ENCODE results near the gene SCP2. TPM values are rescaled to one million over a fixed set of nuclear protein-coding genes. Genes with fewer than 3 reads are reported as not detected.

SCP2 gene, protein sequence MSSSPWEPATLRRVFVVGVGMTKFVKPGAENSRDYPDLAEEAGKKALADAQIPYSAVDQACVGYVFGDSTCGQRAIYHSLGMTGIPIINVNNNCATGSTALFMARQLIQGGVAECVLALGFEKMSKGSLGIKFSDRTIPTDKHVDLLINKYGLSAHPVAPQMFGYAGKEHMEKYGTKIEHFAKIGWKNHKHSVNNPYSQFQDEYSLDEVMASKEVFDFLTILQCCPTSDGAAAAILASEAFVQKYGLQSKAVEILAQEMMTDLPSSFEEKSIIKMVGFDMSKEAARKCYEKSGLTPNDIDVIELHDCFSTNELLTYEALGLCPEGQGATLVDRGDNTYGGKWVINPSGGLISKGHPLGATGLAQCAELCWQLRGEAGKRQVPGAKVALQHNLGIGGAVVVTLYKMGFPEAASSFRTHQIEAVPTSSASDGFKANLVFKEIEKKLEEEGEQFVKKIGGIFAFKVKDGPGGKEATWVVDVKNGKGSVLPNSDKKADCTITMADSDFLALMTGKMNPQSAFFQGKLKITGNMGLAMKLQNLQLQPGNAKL
- 10 to 100 TPM; 70.1 to 96.3 (median 85.2) TPM for polyA plus RNA-seq (ENCODE audit: insufficient read length in 10 of 10)
- long read RNA-seq, donor 1, transcript SCP2-207 (5 exons, 894 nt): major isoform, 28 of 42 reads
- long read RNA-seq, donor 1, partial matches to known transcripts: 8 of 42 reads
- long read RNA-seq, donor 1, other reads (novel, unspliced or antisense): 0 of 42 reads
- long read RNA-seq, donor 2, transcript SCP2-207 (5 exons, 894 nt): major isoform, 23 of 30 reads
- long read RNA-seq, donor 2, partial matches to known transcripts: 0 of 30 reads
- long read RNA-seq, donor 2, other reads (novel, unspliced or antisense): 0 of 30 reads
- long read RNA-seq, donor 3: 0 reads
- long read RNA-seq, donor 4, transcript SCP2-207 (5 exons, 894 nt): major isoform, 25 of 32 reads
- long read RNA-seq, donor 4, partial matches to known transcripts: 0 of 32 reads
- long read RNA-seq, donor 4, other reads (novel, unspliced or antisense): 0 of 32 reads
- long read RNA-seq, donor 5, transcript SCP2-207 (5 exons, 894 nt): major isoform, 33 of 46 reads
- long read RNA-seq, donor 5, transcript SCP2-203 (16 exons, 2,811 nt): minor isoform, 5 of 46 reads
- long read RNA-seq, donor 5, partial matches to known transcripts: 5 of 46 reads
- long read RNA-seq, donor 5, other reads (novel, unspliced or antisense): 0 of 46 reads
- long read RNA-seq, donor 6, transcript SCP2-207 (5 exons, 894 nt): major isoform, 25 of 32 reads
- long read RNA-seq, donor 6, partial matches to known transcripts: 0 of 32 reads
- long read RNA-seq, donor 6, other reads (novel, unspliced or antisense): 0 of 32 reads
- long read RNA-seq, donor 7, transcript SCP2-207 (5 exons, 894 nt): major isoform, 19 of 25 reads
- long read RNA-seq, donor 7, partial matches to known transcripts: 0 of 25 reads
- long read RNA-seq, donor 7, other reads (novel, unspliced or antisense): 0 of 25 reads
- long read RNA-seq, donor 8, transcript SCP2-207 (5 exons, 894 nt): major isoform, 27 of 39 reads
- long read RNA-seq, donor 8, partial matches to known transcripts: 8 of 39 reads
- long read RNA-seq, donor 8, other reads (novel, unspliced or antisense): 0 of 39 reads
- long read RNA-seq, donor 9, partial matches to known transcripts: 0 of 3 reads
- long read RNA-seq, donor 9, other reads (novel, unspliced or antisense): 0 of 3 reads

- DNase-seq: peak; percentile 66 to 89 (median 79)
Observed at GRCh38 chr1:52927212-52928014, at the start of gene SCP2. TSS of gene SCP2 (plus strand) at chr1:52927276. CDS start at chr1:52927397, 121 bp downstream.

GRCh38 chr1:52877554-52877953 is 49.5 kb upstream of the SCP2 start:
- no peak for DNase-seq

DNA sequence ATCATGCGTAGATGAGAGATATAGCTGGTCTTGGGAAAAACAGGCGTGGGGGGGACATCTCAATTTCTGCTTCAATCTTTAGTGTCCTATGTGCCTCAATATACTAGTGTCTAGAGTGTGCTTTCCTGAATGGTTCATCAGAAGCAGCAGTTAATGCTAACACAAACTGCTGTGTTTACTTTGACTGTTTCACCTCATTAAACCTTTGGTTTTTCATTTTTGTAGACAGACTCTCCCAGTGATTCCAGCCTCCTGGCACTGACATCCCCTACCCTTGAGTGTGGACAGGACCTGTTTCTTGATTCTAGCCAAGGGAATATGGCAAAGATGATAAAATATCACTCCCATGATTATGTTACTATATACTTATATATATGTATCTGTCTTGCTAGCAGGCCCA is 46.9 kb upstream of the SCP2 start:
- DNase-seq: no peak

- DNase-seq: no peak
Observed at GRCh38 chr1:52887483-52887882, 39.6 kb upstream of the SCP2 start.

DNA sequence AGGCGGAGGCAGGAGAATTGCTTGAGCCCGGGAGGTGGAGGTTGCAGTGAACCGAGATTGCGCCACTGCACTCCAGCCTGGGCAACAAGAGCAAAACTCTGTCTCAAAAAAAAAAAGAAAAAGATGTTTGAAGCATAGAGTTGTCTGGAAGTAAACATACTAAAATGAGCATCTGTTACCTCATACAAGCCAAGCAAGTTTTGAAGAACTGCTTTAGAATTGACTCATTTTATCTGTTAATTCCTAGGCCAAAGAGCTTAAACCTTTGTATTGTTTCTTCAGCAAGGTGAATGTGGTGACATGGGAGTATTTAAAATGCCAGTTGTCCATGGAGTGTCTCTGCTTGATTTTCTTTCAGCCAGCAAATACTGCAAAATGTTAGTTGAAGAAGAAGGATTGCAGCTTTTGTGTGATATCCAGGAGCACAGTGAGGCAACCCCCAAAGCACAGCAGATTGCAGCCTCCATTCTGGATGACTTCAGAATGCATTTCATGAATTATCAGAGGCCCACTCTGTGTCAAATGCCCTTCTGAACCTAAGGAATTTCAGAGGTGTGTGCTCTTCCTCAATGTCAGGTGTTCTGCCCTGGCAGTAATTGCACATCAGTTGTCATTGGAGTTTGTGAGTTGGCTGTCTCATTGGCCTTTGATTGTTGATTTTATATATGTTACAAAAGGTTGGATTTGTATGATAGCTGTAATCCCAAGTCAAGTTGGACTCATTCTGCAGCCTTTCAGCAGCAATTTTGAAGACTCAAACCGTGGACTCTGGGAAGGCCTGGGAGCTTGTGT is 34.5 kb upstream of the SCP2 start:
- DNase-seq: no peak

DNA sequence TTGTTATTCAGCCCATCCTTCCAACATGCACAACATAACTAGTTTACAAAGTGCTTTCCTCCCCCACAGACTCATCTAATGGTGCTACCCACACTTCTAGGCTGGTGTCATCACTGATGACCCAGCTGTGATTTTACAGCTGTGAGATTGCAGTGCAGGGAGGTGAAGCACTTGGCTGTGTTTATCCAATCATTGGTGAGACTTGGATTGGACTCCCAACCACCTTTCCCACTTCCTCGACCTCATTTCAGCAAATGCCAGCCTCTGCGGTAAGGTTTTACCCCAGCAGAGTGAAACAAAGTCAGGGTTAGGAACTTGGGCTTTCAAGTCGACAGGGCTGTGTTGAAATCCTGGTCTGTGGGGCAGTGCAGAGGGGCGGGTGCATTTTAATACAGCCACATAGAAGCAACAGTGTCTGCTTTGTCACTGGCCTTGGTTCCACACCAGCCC is 27.6 kb upstream of the SCP2 start:
- no peak for DNase-seq

DNA sequence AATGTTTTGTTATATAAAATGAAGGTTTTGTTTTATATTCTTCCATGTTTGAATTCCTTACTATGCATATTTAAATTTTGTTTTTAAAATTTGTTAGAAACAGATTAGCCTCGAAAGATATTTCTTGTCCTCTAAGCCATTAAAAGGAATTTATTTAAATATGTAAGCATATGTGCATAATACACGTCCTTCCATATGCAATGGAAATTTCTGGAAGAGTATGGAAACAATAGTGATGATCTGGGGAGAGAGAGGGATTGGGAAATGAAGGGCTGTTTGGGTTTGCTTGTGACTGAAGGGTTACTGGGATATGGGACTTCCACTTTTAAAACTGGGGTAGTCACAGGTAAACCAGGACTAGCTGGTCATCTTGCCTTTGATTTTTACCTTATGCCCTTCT is 26.7 kb upstream of the SCP2 start:
- DNase-seq: no peak

- no peak for DNase-seq
Observed at GRCh38 chr1:52901384-52901783, 25.7 kb upstream of the SCP2 start.

- no peak for DNase-seq
Observed at GRCh38 chr1:52904208-52904926, 22.7 kb upstream of the SCP2 start.

DNA sequence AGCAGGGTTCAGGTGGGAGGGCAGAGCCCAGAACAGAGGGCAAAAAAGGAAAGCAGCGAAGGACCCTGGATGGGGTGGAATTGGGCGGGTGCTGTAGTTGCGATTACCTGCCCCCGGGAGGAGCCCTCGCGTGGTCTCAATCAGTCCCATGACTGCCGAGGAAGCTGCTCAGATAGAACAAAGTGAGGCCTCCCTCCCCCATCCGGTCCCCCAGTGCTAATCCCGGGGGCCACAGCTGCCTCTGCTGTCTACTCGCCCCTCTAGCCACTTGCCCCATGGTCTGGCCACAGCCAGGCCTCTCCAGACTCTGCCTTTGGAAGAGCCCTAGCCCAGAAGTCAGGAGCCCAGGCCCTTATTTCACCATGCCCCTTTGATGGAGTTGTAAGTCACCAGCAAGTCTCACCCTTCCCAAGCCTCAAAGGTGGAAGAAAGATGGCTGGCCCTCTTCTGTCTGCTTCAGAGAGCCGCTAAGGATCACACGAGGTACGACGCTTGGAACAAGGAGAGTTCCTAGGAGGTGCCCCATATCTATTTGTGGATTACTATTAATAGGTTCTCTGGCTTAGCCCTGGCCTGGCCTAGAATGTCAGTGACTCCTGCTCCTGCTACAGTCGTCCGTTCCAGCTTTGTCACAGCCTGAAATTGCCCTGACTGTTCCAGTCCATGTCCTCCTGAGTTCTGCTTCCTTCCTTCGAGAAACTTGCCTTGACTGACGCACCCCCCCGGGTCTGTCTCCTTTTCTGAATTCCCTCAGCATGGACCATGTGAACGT is 22.0 kb upstream of the SCP2 start:
- DNase-seq: peak in 2 of 3 donors; percentile 23 to 25

GRCh38 chr1:52906135-52906603 is 20.9 kb upstream of the SCP2 start:
- no peak for DNase-seq

DNA sequence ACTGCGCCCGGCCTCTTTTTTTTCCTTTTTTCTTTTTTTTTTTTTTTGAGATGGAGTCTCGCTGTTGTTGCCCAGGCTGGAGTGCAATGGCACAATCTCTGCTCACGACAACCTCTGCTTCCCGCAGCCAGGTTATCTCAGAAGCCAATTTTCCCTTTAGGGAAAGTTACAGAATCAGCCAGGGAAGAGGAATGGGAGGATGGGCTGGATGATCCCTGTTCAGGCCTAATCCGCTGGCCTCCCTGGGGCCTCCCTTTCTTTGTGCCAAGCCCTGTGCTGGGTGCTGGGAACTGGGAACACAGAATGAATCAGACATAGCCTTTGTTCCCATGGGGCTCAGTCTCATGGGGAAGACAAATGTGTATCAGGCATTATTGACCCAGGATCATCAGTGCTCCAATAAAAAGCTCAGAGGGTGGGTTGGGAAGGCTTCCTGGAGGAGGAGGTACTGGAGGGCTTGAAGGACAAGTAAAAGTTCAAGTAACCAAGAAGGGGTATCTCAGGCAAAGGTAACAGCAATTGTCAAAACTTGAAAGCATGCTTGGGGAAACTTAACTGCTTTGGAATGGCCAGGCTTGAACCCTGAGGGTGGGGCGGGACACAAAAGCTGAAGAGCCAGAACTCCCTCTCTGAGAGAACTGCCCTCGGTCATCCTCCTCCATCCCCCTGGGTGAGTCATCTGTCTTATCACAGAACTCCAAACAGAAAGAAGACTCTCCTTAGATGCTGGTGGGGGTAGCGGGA is 19.8 kb upstream of the SCP2 start:
- DNase-seq: no peak

DNA sequence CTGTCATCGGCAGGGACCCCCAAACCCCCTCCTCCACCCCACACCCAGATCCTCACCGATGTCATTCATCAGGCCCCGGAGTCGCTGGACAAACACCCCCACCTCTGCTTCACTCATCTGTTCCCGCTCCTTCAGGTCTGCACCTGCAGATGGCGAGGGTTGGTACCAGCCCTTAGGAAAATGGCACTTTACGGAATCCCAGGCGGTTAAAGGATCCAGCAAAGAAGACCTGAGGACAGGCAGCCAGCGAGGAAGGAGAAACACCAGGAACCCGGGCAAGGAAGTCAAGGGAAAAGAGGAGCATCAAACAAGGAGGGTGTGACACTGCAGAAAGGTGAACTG is 19.3 kb upstream of the SCP2 start:
- no peak for DNase-seq

DNA sequence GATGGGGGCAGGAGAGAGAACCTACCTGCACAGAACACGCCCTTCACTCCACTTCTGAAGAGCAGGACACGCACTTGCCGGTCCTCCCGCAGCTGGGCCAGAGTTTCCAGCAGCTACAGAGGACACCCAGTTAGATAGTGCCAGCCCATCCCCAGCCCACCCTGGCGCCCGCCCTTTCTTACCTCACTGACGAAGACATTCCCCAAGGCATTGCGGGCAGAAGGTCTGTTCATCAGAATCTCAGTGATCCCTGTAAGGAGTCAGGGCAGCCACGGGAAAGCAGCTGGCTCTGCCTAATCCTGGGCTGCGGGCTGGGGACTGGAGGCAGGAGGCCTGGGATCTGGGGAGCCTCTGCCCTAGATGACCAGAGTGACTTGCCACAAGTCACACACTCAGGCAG is 15.5 kb upstream of the SCP2 start:
- no peak for DNase-seq

GRCh38 chr1:52913014-52913413 is 14.1 kb upstream of the SCP2 start:
- no peak for DNase-seq

DNA sequence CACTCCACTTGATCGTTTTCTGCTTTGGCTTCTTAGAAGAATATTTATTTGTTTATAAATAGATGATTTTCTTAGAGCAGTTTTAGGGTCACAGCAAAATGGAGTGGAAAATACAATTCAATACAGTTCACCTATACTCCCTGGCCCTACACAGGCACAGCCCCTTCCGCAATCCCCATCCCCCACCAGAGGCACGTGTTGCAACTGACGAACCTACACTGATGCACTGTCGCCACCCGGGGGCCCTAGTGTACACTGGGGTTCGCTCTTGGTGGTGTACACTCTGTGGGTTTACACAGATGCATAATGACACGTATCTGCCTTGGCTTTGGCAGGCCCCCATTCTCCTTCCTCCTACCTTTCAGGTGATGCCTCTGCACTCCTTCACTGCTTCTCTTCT is 13.5 kb upstream of the SCP2 start:
- no peak for DNase-seq

- no peak for DNase-seq
Observed at GRCh38 chr1:52914463-52914862, 12.6 kb upstream of the SCP2 start.
